HCT116 (cell line): ENCODE results near the gene NCCRP1.

ENCODE experiments used
- RAD21 ChIP-seq: IDR thresholded peaks from 2 replicates; pipeline ENCODE4 v1.6.1; 2012; ENCODE audit warnings: low read depth, mild to moderate bottlenecking
- TF ChIP-seq, protein P1 (sequence below), 3 experiments: fragments of 200-600 bp in 1 of 3; sonication (generic) in 1 of 3; IDR thresholded peaks in 2 of 3; conservative IDR thresholded peaks in 1 of 3; 2 replicates each; pipeline ENCODE4 v1.5.1; 2012 to 2017; ENCODE audit warnings: low read depth in 2 of 3, low read length in 2 of 3, antibody characterized with exemption in 1 of 3, borderline replicate concordance in 1 of 3, control low read depth in 1 of 3, mild to moderate bottlenecking in 1 of 3, mixed read lengths in 1 of 3, mixed run types in 1 of 3, moderate library complexity in 1 of 3; ENCODE audit not compliant: insufficient read depth in 1 of 3
- TF ChIP-seq, protein P2 (sequence below): IDR thresholded peaks from 2 replicates; pipeline ENCODE4 v1.6.1; 2012; ENCODE audit warnings: low read depth

DNA sequence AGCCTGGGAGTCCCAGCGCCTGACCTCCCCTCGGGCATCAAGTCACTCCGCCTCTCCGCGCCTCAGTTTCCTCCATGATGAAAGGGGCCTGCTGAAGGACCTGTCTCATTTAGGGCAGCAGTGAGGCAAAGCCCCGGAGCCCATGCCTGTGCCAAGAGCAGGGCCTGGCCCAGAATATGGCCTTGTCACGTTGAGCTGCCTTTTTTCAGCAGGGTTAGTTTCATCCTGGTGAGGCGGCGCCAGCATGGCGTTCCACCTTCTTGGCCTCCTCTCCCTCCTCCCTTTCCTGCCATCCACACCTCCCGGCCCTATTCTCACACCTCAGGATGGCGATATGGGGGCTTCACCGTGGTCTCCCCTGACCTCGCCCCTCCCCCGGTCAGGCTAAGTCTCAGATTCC lies 41.0 kb upstream of the NCCRP1 start:
- TF ChIP-seq, protein P1, sequence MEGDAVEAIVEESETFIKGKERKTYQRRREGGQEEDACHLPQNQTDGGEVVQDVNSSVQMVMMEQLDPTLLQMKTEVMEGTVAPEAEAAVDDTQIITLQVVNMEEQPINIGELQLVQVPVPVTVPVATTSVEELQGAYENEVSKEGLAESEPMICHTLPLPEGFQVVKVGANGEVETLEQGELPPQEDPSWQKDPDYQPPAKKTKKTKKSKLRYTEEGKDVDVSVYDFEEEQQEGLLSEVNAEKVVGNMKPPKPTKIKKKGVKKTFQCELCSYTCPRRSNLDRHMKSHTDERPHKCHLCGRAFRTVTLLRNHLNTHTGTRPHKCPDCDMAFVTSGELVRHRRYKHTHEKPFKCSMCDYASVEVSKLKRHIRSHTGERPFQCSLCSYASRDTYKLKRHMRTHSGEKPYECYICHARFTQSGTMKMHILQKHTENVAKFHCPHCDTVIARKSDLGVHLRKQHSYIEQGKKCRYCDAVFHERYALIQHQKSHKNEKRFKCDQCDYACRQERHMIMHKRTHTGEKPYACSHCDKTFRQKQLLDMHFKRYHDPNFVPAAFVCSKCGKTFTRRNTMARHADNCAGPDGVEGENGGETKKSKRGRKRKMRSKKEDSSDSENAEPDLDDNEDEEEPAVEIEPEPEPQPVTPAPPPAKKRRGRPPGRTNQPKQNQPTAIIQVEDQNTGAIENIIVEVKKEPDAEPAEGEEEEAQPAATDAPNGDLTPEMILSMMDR (IDR thresholded peaks at IDR 0.05 in 2 of 3, conservative IDR thresholded peaks at IDR 0.05 in 1 of 3; ENCODE audit: borderline replicate concordance in 1 of 3, insufficient read depth in 1 of 3, low read depth in 2 of 3, low read length in 2 of 3): no peak
- TF ChIP-seq RAD21: no peak
- TF ChIP-seq, protein P2, sequence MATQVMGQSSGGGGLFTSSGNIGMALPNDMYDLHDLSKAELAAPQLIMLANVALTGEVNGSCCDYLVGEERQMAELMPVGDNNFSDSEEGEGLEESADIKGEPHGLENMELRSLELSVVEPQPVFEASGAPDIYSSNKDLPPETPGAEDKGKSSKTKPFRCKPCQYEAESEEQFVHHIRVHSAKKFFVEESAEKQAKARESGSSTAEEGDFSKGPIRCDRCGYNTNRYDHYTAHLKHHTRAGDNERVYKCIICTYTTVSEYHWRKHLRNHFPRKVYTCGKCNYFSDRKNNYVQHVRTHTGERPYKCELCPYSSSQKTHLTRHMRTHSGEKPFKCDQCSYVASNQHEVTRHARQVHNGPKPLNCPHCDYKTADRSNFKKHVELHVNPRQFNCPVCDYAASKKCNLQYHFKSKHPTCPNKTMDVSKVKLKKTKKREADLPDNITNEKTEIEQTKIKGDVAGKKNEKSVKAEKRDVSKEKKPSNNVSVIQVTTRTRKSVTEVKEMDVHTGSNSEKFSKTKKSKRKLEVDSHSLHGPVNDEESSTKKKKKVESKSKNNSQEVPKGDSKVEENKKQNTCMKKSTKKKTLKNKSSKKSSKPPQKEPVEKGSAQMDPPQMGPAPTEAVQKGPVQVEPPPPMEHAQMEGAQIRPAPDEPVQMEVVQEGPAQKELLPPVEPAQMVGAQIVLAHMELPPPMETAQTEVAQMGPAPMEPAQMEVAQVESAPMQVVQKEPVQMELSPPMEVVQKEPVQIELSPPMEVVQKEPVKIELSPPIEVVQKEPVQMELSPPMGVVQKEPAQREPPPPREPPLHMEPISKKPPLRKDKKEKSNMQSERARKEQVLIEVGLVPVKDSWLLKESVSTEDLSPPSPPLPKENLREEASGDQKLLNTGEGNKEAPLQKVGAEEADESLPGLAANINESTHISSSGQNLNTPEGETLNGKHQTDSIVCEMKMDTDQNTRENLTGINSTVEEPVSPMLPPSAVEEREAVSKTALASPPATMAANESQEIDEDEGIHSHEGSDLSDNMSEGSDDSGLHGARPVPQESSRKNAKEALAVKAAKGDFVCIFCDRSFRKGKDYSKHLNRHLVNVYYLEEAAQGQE: no peak
